Dermis blood vessel endothelial cell (primary cell): ENCODE results near the gene TMEM184B. TPM values are rescaled to one million over a fixed set of nuclear protein-coding genes. Genes with fewer than 3 reads are reported as not detected.

Source experiments
- DNase-seq: peaks from one replicate; pipeline ENCODE4 v3.0.0; 2010
- total RNA-seq: library from RNA; depleted of rRNA; stranded (reverse); fragments of >200 nt; gene quantifications from 2 replicates; pipeline ENCODE4 v1.2.3, GENCODE V29; 2014

TMEM184B gene
- total RNA-seq, 1 donor from 2014 or later: 36.2 TPM

DNA sequence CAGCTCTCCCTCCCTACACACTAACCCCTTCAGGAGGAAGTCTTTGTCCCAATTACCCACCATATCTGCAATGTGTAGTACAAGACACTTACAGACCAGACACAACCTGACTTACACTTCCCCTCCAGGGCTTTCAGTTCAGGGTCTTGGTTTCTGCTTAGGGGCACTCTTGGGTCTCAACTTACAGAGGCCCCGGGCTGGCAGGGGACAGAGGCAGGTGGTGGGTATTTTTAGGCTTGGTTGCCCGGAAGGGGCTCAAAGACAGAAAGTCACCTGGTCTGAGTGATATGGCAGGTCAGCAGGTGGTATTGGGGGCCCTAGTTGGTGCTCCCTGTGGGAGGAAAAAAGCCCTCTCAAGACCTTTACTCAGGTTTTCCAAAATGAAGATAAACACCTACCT lies 3.4 kb upstream of the TMEM184B start:
- no peak for DNase-seq

- no peak for DNase-seq
These were observed 471 bp upstream of the TMEM184B start for GRCh38 chr22:38273135-38273826.

DNA sequence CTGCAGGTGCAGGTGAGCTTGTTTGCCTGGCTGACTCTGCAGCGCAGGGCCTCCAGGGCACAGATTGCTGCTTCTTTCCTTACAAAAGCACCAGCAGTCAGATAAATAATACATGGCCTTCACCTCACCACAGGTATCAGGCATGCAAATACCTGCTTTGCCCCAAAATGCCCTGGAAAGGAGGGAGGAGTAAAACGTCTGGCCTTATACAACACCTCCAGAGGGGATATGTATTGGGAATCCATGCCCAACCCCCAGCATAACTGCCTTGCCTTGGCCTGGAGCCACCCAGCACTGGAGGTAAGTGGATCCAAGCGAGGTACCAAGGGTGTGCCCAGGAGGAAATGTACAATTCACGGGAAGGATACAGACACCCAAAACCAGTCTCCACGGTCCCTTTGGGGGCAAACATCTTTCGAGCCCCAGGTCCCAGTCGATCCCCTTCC lies 860 bp downstream of the TMEM184B start:
- no peak for DNase-seq

DNA sequence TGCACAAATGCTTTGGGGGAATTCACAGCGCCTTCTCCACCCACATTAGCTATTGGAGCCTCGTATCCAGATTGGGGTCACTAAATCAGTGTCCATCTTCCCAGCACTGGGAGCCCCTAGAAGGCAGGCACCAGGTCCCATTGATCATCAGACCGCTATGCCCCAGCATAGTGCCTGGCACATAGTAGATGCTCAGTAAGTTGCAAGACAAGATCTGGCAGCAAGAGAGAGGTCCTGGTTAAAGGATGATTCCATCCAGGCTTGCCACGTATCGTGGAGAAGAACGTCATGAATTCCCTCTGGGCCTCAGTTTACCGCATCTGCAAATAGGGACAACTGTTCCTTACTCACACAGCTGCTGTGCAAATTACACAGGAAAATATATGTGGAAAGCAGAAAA lies 1.7 kb downstream of the TMEM184B start:
- DNase-seq: no peak

- no peak for DNase-seq
These were observed 2.5 kb downstream of the TMEM184B start for GRCh38 chr22:38270091-38270992.

DNA sequence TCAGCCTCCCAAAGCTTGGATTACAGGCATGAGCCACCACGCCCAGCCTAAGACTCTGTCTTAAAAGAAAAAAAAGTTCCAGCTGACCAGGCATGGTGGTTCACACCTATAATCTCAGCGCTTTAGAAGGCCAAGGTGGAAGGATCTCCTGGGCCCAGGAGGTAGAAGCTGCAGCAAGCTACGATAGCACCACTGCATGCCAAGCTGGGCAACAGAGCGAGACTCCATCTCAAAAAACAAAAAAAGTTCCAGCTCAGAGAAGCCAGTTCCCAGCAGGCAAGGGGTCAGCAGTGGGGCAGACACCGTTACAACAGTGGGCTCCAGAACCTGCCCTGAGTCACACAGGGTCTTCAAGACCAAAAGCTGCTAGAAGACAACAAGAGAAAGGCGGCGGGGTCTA lies 3.3 kb downstream of the TMEM184B start:
- DNase-seq: no peak

DNA sequence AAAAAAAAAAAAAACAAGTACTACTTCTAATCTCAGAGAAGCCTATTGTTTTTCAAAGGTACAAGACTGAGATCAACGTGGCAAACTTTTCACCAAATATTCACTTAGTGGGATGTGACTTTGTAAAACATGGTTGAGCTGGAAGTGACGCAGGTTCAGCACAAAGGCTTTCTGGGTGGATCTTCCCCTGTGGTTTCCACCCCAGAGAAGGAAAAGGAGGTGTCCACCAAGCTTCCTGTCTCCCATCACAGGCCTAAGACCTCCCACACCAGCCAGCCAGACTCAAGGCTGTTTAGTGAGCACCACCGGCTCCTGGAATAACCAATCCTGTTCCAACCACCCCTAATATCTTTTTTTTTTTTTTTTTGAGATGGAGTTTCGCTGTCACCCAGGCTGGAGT lies 5.7 kb downstream of the TMEM184B start:
- DNase-seq: peak; percentile 90

DNA sequence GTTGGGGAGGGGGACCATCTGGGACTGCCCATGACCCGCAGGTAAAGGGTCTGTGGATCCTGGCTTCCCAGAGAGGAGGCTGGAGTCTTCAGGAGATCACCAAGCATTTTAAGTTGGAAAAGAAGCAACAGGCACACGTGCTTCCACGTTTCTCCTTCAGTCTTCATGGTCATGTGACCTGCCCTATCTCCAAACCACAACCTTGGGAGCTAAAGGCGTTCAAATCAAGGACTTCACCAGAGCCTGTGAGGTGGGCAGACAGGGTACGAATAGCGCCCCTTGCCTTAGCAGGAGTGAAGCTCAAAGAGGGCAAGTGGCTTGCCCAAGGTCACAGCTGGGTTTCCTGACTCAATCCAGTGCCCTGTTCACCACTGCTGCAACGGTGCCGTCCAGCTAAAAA lies 6.7 kb downstream of the TMEM184B start:
- no peak for DNase-seq

DNA sequence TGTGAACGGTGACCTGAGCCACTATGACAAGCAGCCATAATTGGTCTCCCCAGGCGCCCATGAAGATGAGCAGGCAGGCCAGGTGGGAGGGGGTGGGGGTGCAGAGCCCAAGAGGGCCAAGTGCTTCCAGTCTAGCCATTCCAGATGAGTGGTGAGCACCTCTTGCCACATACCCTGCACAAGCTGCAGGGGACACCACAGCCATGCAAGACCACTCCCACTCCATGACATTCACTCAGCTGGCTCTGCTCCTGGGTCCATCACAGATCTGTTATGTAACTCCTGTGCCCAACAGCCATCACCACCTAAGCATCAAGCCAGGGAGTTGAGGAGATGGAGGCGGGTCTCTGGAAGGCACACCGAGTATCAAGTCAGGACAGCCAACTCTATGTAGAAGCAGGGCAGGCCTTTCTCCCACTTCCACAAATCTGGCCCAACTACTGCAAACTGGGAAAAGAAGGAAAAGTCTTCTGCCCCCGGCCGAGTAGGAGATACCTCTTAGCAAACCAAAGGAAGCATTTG lies 8.4 kb downstream of the TMEM184B start:
- no peak for DNase-seq

DNA sequence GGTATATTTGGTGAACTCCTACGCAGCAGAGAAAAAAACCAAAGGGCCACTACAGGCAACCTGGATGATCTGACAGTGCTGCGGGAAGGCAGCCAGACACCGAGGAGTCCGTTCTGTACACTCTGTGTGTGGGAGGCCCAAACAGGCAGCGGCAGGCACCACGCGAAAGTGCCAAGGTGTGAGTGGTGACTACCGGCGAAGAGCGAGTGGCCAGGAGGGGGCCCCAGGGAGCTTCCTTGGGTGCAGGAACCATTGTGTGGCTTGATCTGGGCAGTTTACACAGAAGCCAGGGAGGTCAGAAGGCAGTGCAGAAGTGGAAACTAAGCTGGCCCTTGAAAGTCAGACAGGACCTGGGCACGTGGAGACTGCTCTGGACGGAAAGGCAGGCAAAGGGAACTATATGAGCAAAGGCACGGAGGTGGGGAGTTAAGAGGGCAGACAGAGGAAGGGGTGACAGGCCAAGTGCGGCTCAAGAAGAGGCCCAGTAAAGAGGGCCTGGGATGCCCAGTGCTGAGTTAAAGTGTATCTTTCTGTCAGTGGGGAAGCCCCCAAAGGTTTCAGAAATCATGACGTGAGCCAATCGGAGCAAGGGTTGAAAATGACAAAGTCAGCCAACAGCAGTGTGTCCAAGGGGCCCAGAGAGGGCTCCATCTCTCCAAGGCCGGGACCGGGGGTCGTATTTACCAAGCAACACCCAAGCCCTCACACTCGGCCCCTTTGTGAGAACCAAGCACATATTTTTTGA lies 10.6 kb downstream of the TMEM184B start:
- DNase-seq: peak; percentile 65

- DNase-seq: no peak
These were observed 11.8 kb downstream of the TMEM184B start for GRCh38 chr22:38260761-38261681.

DNA sequence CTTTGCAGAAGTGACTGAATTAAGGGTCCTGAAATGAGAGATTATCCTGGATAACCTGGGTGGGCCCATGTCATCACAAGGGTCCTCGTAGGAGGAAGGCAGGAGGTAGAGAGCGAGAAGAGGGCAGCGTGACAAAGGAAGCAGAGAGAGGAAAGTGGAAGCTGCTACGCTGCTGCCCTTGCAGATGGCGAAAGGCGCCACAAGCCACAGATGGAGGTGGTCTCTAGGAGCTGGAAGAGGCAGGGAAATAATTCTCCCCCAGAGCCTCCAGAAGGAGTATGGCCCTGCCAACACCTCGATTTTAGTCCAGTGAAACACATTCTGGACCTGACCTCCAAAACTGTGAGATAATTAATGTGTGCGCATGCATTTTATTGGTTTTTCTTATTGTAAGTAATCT lies 13.4 kb downstream of the TMEM184B start:
- no peak for DNase-seq

DNA sequence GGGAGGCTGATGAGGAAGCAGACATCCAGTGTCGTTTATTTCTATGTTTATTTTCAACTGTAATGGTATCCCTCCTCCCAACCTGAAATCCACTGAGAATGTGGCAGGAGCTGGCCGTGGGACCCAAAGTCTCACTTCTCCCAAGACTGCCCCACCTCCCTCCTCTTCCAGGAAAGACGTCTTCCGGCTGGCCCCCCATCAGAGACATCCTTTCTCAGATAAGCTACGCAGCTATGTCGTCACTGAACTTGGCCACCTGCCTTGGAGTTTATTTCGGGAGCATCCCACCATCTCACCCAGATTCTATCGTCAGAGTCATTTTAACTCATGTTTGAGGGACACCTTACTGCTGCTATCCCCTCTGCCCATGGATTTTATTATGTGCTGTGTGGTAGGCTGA lies 13.9 kb downstream of the TMEM184B start:
- DNase-seq: peak; percentile 59

- DNase-seq: no peak
These were observed 15.1 kb downstream of the TMEM184B start for GRCh38 chr22:38257650-38258250.

DNA sequence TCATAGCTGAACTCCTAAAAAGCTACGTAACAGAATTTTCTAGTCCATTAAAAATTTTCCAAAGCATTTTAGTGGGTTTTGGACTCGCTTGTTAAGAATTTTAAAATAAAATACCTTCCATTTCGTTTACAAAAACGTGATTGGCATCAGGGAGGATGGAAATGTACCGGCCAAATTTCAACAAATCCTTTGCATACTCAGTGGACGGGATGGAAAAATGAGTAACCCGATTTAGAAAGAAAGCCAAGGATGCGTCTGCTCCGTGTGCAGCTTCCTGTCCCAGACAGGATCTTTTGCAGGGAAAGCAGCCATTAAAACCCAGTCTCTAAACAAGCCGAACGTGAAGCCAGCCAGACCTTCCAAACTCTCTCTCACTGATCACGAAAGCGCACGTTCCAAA lies 15.6 kb downstream of the TMEM184B start:
- DNase-seq: peak; percentile 72

- DNase-seq: no peak
These were observed 17.1 kb downstream of the TMEM184B start for GRCh38 chr22:38255697-38256096.

DNA sequence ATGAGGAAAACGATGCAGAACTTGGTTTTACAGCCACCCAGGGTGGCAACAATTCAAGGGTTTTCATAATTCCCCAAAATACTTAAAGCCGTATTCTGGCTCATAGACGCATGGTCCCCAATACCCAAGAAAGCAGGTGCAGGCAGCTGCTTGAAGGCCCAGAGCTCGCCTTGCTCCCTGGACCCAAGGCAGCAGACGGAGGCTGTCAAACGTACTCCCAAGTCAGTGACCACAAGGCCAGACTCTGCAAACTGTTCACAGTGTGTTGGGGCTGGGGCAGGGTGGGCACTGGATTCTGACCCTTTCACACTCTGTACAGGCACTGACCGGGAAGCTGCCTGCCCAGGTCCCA lies 21.5 kb downstream of the TMEM184B start:
- no peak for DNase-seq

- no peak for DNase-seq
These were observed 22.0 kb downstream of the TMEM184B start for GRCh38 chr22:38250643-38251340.

- DNase-seq: no peak
These were observed 22.8 kb downstream of the TMEM184B start for GRCh38 chr22:38249803-38250642.

DNA sequence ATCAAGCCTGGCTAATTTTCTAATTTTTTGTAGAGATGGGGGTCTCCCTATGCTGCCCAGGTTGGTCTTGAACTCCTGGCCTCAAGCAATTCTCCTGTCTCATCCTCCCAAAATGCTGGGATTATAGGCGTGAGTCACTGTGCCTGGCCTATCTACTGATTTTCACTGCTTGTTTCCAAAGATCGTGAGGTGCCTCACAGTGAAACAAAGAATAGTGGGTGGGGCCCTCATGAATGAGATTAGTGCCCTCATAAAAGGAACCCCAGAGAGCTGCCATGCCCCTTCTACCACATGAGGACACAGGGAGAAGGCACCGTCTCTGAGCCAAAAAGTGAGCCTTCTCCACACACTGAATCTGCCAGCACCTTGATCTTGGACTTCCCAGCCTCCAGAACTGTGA lies 23.5 kb downstream of the TMEM184B start:
- no peak for DNase-seq
